ENCODE results near the gene RUSC1.
"Not testable (repeated sequence)": the region's sequence is repeated elsewhere in the genome, so short reads cannot be mapped to it uniquely, and the experiment has no call there.

The RUSC1 gene

GRCh38 chr1:155326020-155326526 is 5.4 kb downstream of the RUSC1 start:
- ATAC-seq (ENCODE audit: insufficient read depth, low read depth) (no peak), DNase-seq (no peak)
- peaks cover 16% of the 10 kb centered on the region for H3K79me2 ChIP-seq (ENCODE audit: insufficient read depth, low read length)
- TF ChIP-seq CTCF (IDR thresholded peaks at IDR 0.05; ENCODE audit: borderline replicate concordance, extremely low read depth, low read length, poor library complexity, severe bottlenecking), result no peak
- H3K4me1 ChIP-seq (ENCODE audit: insufficient read depth, low read length), result peaks cover 34% of the 10 kb centered on the region
- H4K20me1 ChIP-seq (ENCODE audit: insufficient read depth, low read length), result peaks cover 8% of the 10 kb centered on the region; the same call in 1 of the 2 replicates
- peak overlapping the region; percentile 86; the same call in 1 of the 2 replicates for H3K4me2 ChIP-seq (ENCODE audit: insufficient read depth, low read length)
- no peaks in the 10 kb centered on the region for H3K9me3 ChIP-seq (ENCODE audit: insufficient read depth, low read length, severe bottlenecking)
- H3K4me3 ChIP-seq (ENCODE audit: low read depth in 1 of 2, low read length in 2 of 2), result no peak overlapping the region
- no peaks in the 10 kb centered on the region for H3K27me3 ChIP-seq (ENCODE audit: insufficient read depth, low read length, poor library complexity)
- H3K9ac ChIP-seq (ENCODE audit: low read depth, low read length), result peak overlapping the region; percentile 79; the same call in 1 of the 2 replicates
- peaks cover 14% of the 10 kb centered on the region for H3K36me3 ChIP-seq (ENCODE audit: insufficient read depth, low read length)
- H2AFZ ChIP-seq (ENCODE audit: low read depth, low read length), result no peak overlapping the region
- peak overlapping the region; percentile 11; the same call in 1 of the 2 replicates for H3K27ac ChIP-seq (ENCODE audit: low read length)

- H3K9me3 ChIP-seq (ENCODE audit: insufficient read depth, low read length, severe bottlenecking), result no peaks in the 10 kb centered on the region
- DNase-seq, result no peak
- H3K4me3 ChIP-seq (ENCODE audit: low read depth in 1 of 2, low read length in 2 of 2), result no peak overlapping the region
- H3K4me1 ChIP-seq (ENCODE audit: insufficient read depth, low read length), result peaks cover 31% of the 10 kb centered on the region
- H3K4me2 ChIP-seq (ENCODE audit: insufficient read depth, low read length), result 0 out of 2 replicates have a peak overlapping the region, but pooled peaks have one; percentile 86
- H4K20me1 ChIP-seq (ENCODE audit: insufficient read depth, low read length), result peaks cover 8% of the 10 kb centered on the region; the same call in 1 of the 2 replicates
- H2AFZ ChIP-seq (ENCODE audit: low read depth, low read length), result no peak overlapping the region
- no peaks in the 10 kb centered on the region for H3K27me3 ChIP-seq (ENCODE audit: insufficient read depth, low read length, poor library complexity)
- peaks cover 16% of the 10 kb centered on the region for H3K79me2 ChIP-seq (ENCODE audit: insufficient read depth, low read length)
- no peak overlapping the region for H3K27ac ChIP-seq (ENCODE audit: low read length)
- H3K9ac ChIP-seq (ENCODE audit: low read depth, low read length), result no peak overlapping the region
- TF ChIP-seq CTCF (IDR thresholded peaks at IDR 0.05; ENCODE audit: borderline replicate concordance, extremely low read depth, low read length, poor library complexity, severe bottlenecking), result no peak
- no peak for TF ChIP-seq EZH2 (IDR thresholded peaks at IDR 0.05; ENCODE audit: borderline replicate concordance, low read depth, low read length, severe bottlenecking)
- ATAC-seq (ENCODE audit: insufficient read depth, low read depth), result no peak
- peaks cover 19% of the 10 kb centered on the region for H3K36me3 ChIP-seq (ENCODE audit: insufficient read depth, low read length)
Observed at GRCh38 chr1:155326631-155327037, 5.9 kb downstream of the RUSC1 start.

GRCh38 chr1:155327981-155328380 is 7.3 kb downstream of the RUSC1 start:
- Histone ChIP-seq H3K4me2 (ENCODE audit: insufficient read depth, low read length) (no peak overlapping the region), H3K36me3 (ENCODE audit: insufficient read depth, low read length) (peaks cover 19% of the 10 kb centered on the region), H3K27ac (ENCODE audit: low read length) (no peak overlapping the region), H3K9ac (ENCODE audit: low read depth, low read length) (no peak overlapping the region), H3K4me3 (ENCODE audit: low read depth in 1 of 2, low read length in 2 of 2) (no peak overlapping the region), H4K20me1 (ENCODE audit: insufficient read depth, low read length) (0 out of 2 replicates have a peak, but pooled peaks cover 2% of the 10 kb centered on the region), H2AFZ (ENCODE audit: low read depth, low read length) (no peak overlapping the region), H3K79me2 (ENCODE audit: insufficient read depth, low read length) (peaks cover 12% of the 10 kb centered on the region), H3K27me3 (ENCODE audit: insufficient read depth, low read length, poor library complexity) (no peaks in the 10 kb centered on the region), H3K9me3 (ENCODE audit: insufficient read depth, low read length, severe bottlenecking) (no peaks in the 10 kb centered on the region), H3K4me1 (ENCODE audit: insufficient read depth, low read length) (peaks cover 20% of the 10 kb centered on the region)
- TF ChIP-seq CTCF (IDR thresholded peaks at IDR 0.05; ENCODE audit: borderline replicate concordance, extremely low read depth, low read length, poor library complexity, severe bottlenecking) (no peak), EZH2 (IDR thresholded peaks at IDR 0.05; ENCODE audit: borderline replicate concordance, low read depth, low read length, severe bottlenecking) (no peak)
- no peak for ATAC-seq (ENCODE audit: insufficient read depth, low read depth)
- no peak for DNase-seq

- not testable (repeated sequence) for DNase-seq; H2AFZ ChIP-seq (ENCODE audit: low read depth, low read length); H3K9ac ChIP-seq (ENCODE audit: low read depth, low read length); H4K20me1 ChIP-seq (ENCODE audit: insufficient read depth, low read length); H3K27me3 ChIP-seq (ENCODE audit: insufficient read depth, low read length, poor library complexity); H3K4me2 ChIP-seq (ENCODE audit: insufficient read depth, low read length); H3K9me3 ChIP-seq (ENCODE audit: insufficient read depth, low read length, severe bottlenecking); ATAC-seq (ENCODE audit: insufficient read depth, low read depth); H3K27ac ChIP-seq (ENCODE audit: low read length); H3K4me3 ChIP-seq (ENCODE audit: low read depth in 1 of 2, low read length in 2 of 2)
- Histone ChIP-seq H3K36me3 (ENCODE audit: insufficient read depth, low read length) (peaks cover 28% of the 10 kb centered on the region), H3K79me2 (ENCODE audit: insufficient read depth, low read length) (peaks cover 10% of the 10 kb centered on the region), H3K4me1 (ENCODE audit: insufficient read depth, low read length) (peaks cover 20% of the 10 kb centered on the region)
Observed at GRCh38 chr1:155328856-155329255, 8.2 kb downstream of the RUSC1 start.

Measured in DND-41 (cell line).